HCT116 (cell line): ENCODE measurements around the gene SLC6A19. TPM values are rescaled to one million over a fixed set of nuclear protein-coding genes. Genes with fewer than 3 reads are reported as not detected.

Source experiments
- ATAC-seq: fragments of 200-7000 bp; cut with Tn5 transposase; 2 replicates; pipeline ENCODE4 v1.9.1; 2020; ENCODE audit warnings: mild to moderate bottlenecking, moderate library complexity
- BruUV-seq: library from RNA; stranded (reverse); fragments of 400-500 nt; replicated peaks from 2 replicates; lab custom pipeline; 2021; lab: Mats Ljungman, UMichigan
- CTCF ChIA-PET: fragments of 300-600 bp; sonication (Branson Sonifier 250); formaldehyde crosslinking; loops from one replicate; lab custom pipeline; 2021; ENCODE audit warnings: antibody characterized with exemption; lab: Charles Lee
- POLR2A ChIA-PET: fragments of 300-600, 350-600 bp; sonication (Branson Sonifier 250); formaldehyde crosslinking; loops from one replicate; lab custom pipeline; 2021; ENCODE audit warnings: antibody characterized with exemption; lab: Charles Lee
- RAD21 ChIA-PET, 2 experiments: fragments of 300-600 bp; sonication (Branson Sonifier 250); formaldehyde crosslinking; loops; one replicate each; lab custom pipeline; 2023; ENCODE audit warnings: low total read pairs in 2 of 2; ENCODE audit not compliant: uncharacterized antibody in 2 of 2, unreplicated experiment in 2 of 2, low non-redundant PET in 1 of 2; lab: Charles Lee
- DNase-seq: peaks from one replicate; pipeline ENCODE4 v3.0.0-alpha.2; 2010; ENCODE audit warnings: low read depth, low spot score
- H2AFZ ChIP-seq: fragments of 200-600 bp; shearing (Covaris generic), sonication (generic); 2 replicates; pipeline ENCODE4 v1.6.1; 2017; ENCODE audit warnings: low read depth, mixed run types, mixed read lengths, antibody characterized with exemption, low read length; ENCODE audit not compliant: poor library complexity, severe bottlenecking
- H3K27ac ChIP-seq: 2 replicates; pipeline ENCODE4 v1.5.1; 2012; ENCODE audit warnings: low read depth, low read length
- H3K27me3 ChIP-seq: fragments of 200-600 bp; sonication (generic); 2 replicates; pipeline ENCODE4 v1.6.1; 2016; ENCODE audit warnings: mixed run types, low read length, mixed read lengths; ENCODE audit not compliant: insufficient read depth
- H3K36me3 ChIP-seq, 2 experiments: fragments of 200-500 bp in 1 of 2; fragments of 200-600 bp in 1 of 2; sonication (Bioruptor generic) in 1 of 2; sonication (generic) in 1 of 2; 2 replicates each; pipeline versions ENCODE4 v1.5.1 to v1.6.1; 2014 to 2016; ENCODE audit warnings: low read length in 2 of 2, inconsistent platforms in 1 of 2, mixed read lengths in 1 of 2, mixed run types in 1 of 2; ENCODE audit not compliant: insufficient read depth in 2 of 2, control insufficient read depth in 1 of 2
- H3K4me1 ChIP-seq, 2 experiments: fragments of 200-600 bp in 1 of 2; sonication (generic) in 1 of 2; 2 replicates each; pipeline versions ENCODE4 v1.5.1 to v1.6.1; 2012 to 2017; ENCODE audit warnings: low read length in 2 of 2, inconsistent platforms in 1 of 2, mild to moderate bottlenecking in 1 of 2, mixed read lengths in 1 of 2, mixed run types in 1 of 2, moderate library complexity in 1 of 2; ENCODE audit not compliant: insufficient read depth in 2 of 2, control insufficient read depth in 1 of 2
- H3K4me2 ChIP-seq: fragments of 200-600 bp; sonication (generic); 2 replicates; pipeline ENCODE4 v1.6.1; 2017; ENCODE audit warnings: mixed run types, low read length, mixed read lengths
- H3K4me3 ChIP-seq, 2 experiments: fragments of 200-600 bp in 1 of 2; sonication (generic) in 1 of 2; replicated peaks in 1 of 2; 2 replicates each; pipeline ENCODE4 v1.5.1; 2011 to 2016; ENCODE audit warnings: low read length in 2 of 2, control low read depth in 1 of 2, low read depth in 1 of 2, mild to moderate bottlenecking in 1 of 2, mixed read lengths in 1 of 2, mixed run types in 1 of 2
- H3K79me2 ChIP-seq: fragments of 200-600 bp; sonication (generic); 2 replicates; pipeline ENCODE4 v1.6.1; 2017; ENCODE audit warnings: mild to moderate bottlenecking, mixed run types, low read length, moderate library complexity, mixed read lengths; ENCODE audit not compliant: insufficient read depth
- H3K9ac ChIP-seq: fragments of 200-600 bp; sonication (generic); 2 replicates; pipeline ENCODE4 v1.6.1; 2016; ENCODE audit warnings: low read length, mixed read lengths
- H3K9me2 ChIP-seq: fragments of 200-600 bp; sonication (generic), shearing (Covaris generic); 2 replicates; pipeline ENCODE4 v1.6.1; 2017; ENCODE audit warnings: mixed run types, mild to moderate bottlenecking, moderate library complexity; ENCODE audit not compliant: insufficient read depth
- H3K9me3 ChIP-seq, 2 experiments: fragments of 200-500 bp in 1 of 2; fragments of 200-600 bp in 1 of 2; sonication (Bioruptor generic) in 1 of 2; sonication (generic) in 1 of 2; 2 replicates each; pipeline ENCODE4 v1.6.1; 2014 to 2017; ENCODE audit warnings: low read length in 2 of 2, mixed read lengths in 2 of 2, inconsistent platforms in 1 of 2, low read depth in 1 of 2, mild to moderate bottlenecking in 1 of 2, mixed run types in 1 of 2, moderate library complexity in 1 of 2; ENCODE audit not compliant: control insufficient read depth in 1 of 2, insufficient read depth in 1 of 2
- H4K20me1 ChIP-seq: fragments of 200-600 bp; sonication (generic), shearing (Covaris generic); 2 replicates; pipeline ENCODE4 v1.6.1; 2017; ENCODE audit warnings: mixed run types, mild to moderate bottlenecking, moderate library complexity; ENCODE audit not compliant: insufficient read depth
- CBX3 ChIP-seq: IDR thresholded peaks from 2 replicates; pipeline ENCODE4 v1.6.1; 2012; ENCODE audit warnings: low read depth
- POLR2A ChIP-seq: IDR thresholded peaks from 2 replicates; pipeline ENCODE4 v1.7.0; 2011; ENCODE audit warnings: borderline replicate concordance; ENCODE audit not compliant: insufficient read depth, insufficient read length; ENCODE audit errors: extremely low read depth
- RAD21 ChIP-seq: IDR thresholded peaks from 2 replicates; pipeline ENCODE4 v1.6.1; 2012; ENCODE audit warnings: low read depth, mild to moderate bottlenecking
- TCF7L2 ChIP-seq: IDR thresholded peaks from 2 replicates; pipeline ENCODE4 v1.7.0; 2011; ENCODE audit warnings: borderline replicate concordance, inconsistent platforms; ENCODE audit not compliant: insufficient read depth, insufficient read length; ENCODE audit errors: extremely low read depth
- ZNF274 ChIP-seq: fragments of 200-500 bp; sonication (Bioruptor generic); IDR thresholded peaks from 2 replicates; pipeline ENCODE4 v1.6.1; 2014; ENCODE audit warnings: mild to moderate bottlenecking, low read depth, low read length, inconsistent platforms
- intact Hi-C: fragments of 100-400 bp; cut with micrococcal nuclease; formaldehyde crosslinking; loops from 2 replicates; pipeline ENCODE4 v1.10.0; 2022
- total RNA-seq: library from RNA; stranded (reverse); gene quantifications from one replicate; pipeline ENCODE4 v1.2.1, GENCODE V29; 2021; ENCODE audit not compliant: unreplicated experiment
- TF ChIP-seq, protein P1 (sequence below), 3 experiments: fragments of 200-600 bp in 1 of 3; sonication (generic) in 1 of 3; IDR thresholded peaks in 2 of 3; conservative IDR thresholded peaks in 1 of 3; 2 replicates each; pipeline ENCODE4 v1.5.1; 2012 to 2017; ENCODE audit warnings: low read depth in 2 of 3, low read length in 2 of 3, antibody characterized with exemption in 1 of 3, borderline replicate concordance in 1 of 3, control low read depth in 1 of 3, mild to moderate bottlenecking in 1 of 3, mixed read lengths in 1 of 3, mixed run types in 1 of 3, moderate library complexity in 1 of 3; ENCODE audit not compliant: insufficient read depth in 1 of 3
- TF ChIP-seq, protein P2 (sequence below): IDR thresholded peaks from 2 replicates; pipeline ENCODE4 v1.6.1; 2011; ENCODE audit warnings: mild to moderate bottlenecking, low read length, moderate library complexity; ENCODE audit not compliant: insufficient replicate concordance; ENCODE audit errors: extremely low read depth
- TF ChIP-seq, protein P3 (sequence below): IDR thresholded peaks from 2 replicates; pipeline ENCODE4 v1.6.1; 2012

SLC6A19 gene
- total RNA-seq, 1 experiment from 2014 or later: not detected

DNA sequence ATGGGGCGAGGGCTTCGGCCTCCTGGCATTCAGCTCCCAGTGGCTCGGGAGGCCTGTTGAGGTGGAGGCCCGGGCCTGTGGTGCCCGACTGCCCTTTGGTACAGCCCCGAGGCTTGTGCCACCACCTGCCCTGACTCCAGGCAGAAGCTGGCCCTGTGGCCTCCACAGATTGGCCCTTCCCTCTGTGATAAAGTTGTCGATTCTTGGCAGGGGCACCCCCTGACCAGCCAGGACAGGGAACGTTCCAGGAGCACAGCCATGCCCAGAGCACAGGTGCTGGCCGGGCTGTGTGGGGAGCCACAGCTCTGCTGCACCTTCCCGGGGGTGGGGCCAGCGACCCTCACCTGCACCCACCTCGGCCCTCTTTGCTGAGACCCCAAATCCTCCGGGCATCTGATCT lies 56.4 kb downstream of the SLC6A19 start (continued):
- TF ChIP-seq, protein P1, sequence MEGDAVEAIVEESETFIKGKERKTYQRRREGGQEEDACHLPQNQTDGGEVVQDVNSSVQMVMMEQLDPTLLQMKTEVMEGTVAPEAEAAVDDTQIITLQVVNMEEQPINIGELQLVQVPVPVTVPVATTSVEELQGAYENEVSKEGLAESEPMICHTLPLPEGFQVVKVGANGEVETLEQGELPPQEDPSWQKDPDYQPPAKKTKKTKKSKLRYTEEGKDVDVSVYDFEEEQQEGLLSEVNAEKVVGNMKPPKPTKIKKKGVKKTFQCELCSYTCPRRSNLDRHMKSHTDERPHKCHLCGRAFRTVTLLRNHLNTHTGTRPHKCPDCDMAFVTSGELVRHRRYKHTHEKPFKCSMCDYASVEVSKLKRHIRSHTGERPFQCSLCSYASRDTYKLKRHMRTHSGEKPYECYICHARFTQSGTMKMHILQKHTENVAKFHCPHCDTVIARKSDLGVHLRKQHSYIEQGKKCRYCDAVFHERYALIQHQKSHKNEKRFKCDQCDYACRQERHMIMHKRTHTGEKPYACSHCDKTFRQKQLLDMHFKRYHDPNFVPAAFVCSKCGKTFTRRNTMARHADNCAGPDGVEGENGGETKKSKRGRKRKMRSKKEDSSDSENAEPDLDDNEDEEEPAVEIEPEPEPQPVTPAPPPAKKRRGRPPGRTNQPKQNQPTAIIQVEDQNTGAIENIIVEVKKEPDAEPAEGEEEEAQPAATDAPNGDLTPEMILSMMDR (IDR thresholded peaks at IDR 0.05 in 2 of 3, conservative IDR thresholded peaks at IDR 0.05 in 1 of 3; ENCODE audit: borderline replicate concordance in 1 of 3, insufficient read depth in 1 of 3, low read depth in 2 of 3, low read length in 2 of 3): no peak
- no peak for TF ChIP-seq CBX3
- TF ChIP-seq, protein P2, sequence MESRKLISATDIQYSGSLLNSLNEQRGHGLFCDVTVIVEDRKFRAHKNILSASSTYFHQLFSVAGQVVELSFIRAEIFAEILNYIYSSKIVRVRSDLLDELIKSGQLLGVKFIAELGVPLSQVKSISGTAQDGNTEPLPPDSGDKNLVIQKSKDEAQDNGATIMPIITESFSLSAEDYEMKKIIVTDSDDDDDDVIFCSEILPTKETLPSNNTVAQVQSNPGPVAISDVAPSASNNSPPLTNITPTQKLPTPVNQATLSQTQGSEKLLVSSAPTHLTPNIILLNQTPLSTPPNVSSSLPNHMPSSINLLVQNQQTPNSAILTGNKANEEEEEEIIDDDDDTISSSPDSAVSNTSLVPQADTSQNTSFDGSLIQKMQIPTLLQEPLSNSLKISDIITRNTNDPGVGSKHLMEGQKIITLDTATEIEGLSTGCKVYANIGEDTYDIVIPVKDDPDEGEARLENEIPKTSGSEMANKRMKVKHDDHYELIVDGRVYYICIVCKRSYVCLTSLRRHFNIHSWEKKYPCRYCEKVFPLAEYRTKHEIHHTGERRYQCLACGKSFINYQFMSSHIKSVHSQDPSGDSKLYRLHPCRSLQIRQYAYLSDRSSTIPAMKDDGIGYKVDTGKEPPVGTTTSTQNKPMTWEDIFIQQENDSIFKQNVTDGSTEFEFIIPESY: no peak
- no peak for TF ChIP-seq TCF7L2
- TF ChIP-seq POLR2A: no peak
- TF ChIP-seq, protein P3, sequence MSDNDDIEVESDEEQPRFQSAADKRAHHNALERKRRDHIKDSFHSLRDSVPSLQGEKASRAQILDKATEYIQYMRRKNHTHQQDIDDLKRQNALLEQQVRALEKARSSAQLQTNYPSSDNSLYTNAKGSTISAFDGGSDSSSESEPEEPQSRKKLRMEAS: no peak

DNA sequence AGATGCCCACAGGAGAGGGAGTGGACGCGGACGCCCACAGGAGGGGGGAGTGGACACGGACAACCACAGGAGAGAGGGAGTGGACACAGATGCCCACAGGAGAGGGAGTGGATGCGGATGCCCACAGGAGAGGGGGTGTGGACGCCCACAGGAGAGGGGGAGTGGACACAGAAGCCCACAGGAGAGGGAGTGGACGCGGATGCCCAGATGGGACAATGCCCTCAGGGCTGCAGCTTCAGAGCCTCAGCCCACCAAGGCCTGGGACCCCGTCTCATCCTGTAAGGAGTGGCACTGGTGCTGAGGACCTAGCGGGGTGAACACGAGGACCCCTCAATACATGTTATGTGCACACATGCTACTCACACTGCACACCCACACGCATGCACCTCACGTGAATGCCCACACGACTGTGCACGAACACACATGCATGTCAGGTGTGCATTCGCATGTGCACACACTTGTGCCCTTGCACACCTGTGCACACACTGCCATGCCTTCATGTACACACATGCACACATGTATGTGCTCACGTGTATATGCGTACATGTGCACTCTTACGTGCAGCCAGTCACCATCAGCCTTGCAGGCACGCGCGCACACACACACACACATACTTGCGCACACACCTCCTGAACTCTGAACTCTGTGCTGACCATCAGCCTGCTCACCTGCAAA lies 58.5 kb downstream of the SLC6A19 start:
- Histone ChIP-seq H3K79me2 (no peaks in the 10 kb centered on the region), H3K27me3 (no peaks in the 10 kb centered on the region), H3K9me2 (no peaks in the 10 kb centered on the region), H3K4me3 (no peak overlapping the region), H4K20me1 (no peaks in the 10 kb centered on the region), H3K9ac (no peak overlapping the region)
- POLR2A ChIA-PET: no interaction called here
- no peak for DNase-seq
- RAD21 ChIA-PET: no interaction called here
- ATAC-seq: no peak
- no peak for TF ChIP-seq ZNF274
- no peak for TF ChIP-seq RAD21
- no peak for TF ChIP-seq TCF7L2
- TF ChIP-seq POLR2A: no peak
- TF ChIP-seq, all 23 proteins: peak for 0
- Histone ChIP-seq H3K9me3 (no peaks in the 10 kb centered on the region), H3K27ac (no peak overlapping the region), H2AFZ (no peak overlapping the region), H3K4me2 (no peak overlapping the region), H3K4me1 (no peaks in the 10 kb centered on the region), H3K36me3 (no peaks in the 10 kb centered on the region)
- intact Hi-C loops: no loop called here
- CTCF ChIA-PET: no interaction called here
- no TSS peak for BruUV-seq
